SKM-1 (cell line): Measurements from ENCODE around the gene ABCA8.
"Not testable (repeated sequence)": the region's sequence is repeated elsewhere in the genome, so short reads cannot be mapped to it uniquely, and the experiment has no call there.

Source experiments
- DNase-seq: peaks from one replicate; lab custom pipeline; 2025; ENCODE audit not compliant: unreplicated experiment; lab: John Stamatoyannopoulos, UW

The ABCA8 gene

DNA sequence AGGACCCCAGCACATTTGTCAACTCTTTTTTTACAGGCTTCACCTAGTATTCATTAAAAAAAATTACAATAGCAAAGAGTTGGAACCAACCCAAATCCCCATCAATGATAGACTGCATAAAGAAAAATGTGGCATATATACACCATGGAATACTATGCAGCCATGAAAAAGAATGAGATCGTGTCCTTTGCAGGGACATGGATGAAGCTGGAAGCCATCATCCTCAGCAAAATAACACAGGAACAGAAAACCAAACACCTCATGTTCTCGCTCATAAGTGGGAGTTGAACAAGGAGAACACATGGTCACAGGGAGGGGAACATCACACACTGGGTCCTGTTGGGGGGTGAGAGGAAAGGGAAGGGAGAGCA lies 11.4 kb downstream of the ABCA8 start:
- not testable (repeated sequence) for DNase-seq

DNA sequence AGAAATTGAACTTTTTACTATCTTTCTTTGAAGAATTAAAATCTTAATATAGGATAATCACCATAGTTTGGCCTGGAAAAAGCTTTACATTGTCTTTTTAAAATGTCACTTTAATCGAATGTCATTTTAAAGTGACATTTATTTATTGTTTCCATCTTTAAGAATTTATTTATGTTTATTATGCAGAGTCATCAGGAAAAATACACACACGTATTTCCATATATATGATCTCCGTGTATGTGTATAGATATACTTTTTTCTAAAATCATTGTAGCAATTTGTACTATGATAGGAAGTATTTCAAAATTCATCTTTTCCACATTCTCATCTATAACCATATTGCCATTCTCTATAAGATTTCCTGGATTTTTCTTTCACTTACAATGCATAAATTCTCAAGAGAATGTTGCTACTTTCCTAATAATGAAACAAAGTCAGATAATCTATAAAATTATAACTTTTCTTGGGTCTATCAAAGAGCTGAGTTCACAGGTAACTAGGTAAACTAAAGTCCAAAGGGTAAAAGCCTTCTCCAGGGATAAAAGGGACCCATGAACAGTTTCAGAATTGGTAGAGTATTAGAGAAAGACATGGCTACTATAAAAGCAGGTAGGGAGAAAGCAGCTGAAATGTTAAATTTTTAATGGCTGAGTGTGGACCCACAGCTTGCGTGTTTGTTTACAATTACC lies 11.9 kb downstream of the ABCA8 start:
- DNase-seq = no peak

DNA sequence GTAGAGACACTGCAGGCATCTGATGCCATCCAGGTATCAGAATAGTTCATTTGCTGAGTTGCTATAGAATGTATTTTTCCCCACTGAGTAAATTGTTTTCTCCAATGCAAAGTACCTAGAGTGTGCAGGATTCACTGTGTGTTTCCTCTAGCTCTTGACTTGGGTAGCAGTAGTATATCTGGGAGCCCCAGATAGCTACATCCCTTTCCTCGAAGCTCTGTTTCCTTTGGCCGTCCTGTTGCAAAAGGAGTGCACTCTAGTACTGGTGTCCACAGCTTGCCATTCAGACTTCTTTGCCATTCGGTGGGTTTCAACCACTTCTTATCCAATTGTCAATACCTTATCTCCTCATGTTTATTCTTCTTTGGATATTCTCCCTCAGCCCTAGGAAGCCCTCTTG lies 12.8 kb downstream of the ABCA8 start:
- no peak for DNase-seq

DNA sequence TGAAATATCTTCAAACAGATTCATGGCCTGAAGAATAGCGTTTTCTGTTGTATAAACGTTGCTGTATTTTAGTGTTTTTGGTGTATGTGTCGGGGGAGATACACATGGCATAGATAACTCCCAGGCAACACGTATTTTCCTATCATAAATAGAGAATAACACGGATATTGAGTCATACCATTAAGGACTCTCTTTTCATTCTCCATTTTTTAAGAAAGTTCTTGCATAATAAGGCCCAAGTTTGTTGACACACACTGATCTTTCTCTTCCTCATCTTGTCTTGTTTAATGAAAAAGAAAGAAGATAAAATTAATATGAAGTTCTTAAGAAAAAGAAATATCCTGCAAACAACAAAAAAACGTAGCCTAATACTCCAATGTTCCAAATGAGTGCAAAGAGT lies 13.4 kb downstream of the ABCA8 start:
- DNase-seq = no peak

DNA sequence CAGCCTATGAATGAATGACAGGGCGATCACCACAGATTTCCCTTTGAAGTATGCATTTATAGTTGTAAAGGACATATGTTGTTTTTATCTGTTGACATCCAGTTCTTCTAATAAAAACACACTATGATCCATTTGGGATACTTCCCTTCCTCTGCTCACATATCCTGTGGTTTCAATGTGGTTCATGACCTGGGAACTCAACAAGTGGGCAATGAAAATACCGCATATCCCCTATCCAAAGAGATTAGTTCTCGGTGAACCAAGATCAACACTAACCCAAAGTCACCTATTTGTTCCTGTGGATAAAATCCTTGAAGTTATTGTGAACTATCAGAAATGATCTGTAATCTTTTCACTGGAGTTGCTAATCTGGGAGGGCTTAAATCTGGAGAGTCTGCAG lies 16.0 kb downstream of the ABCA8 start:
- DNase-seq = no peak

DNA sequence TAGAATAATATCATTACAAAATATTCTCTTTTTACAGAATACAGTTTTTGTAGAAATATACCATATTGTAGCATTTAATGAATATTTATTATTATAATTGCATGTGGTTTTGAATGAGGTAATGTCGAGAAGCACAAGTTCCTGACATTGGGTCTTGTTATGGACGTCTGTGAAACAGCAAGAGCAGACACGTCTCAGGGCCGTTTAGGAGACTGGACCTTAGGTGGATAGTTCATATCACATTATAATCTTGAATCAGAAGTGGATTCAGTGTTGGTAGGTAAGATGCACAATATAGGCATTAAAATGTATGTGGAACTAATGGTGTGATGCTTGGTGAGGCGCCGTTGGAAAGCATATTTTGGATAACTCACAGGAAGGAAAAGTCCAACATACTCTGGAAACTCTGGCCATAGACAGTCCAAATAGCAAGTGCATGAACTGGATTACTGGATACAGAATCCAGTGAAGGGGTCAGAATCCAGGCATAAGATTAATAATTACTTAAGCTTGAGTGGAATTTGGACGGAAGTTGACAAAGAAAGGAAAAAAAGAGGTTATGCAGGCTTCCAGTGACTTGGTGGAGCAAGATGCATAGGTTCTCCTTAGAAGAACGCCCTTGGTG lies 17.2 kb downstream of the ABCA8 start:
- DNase-seq = no peak

DNA sequence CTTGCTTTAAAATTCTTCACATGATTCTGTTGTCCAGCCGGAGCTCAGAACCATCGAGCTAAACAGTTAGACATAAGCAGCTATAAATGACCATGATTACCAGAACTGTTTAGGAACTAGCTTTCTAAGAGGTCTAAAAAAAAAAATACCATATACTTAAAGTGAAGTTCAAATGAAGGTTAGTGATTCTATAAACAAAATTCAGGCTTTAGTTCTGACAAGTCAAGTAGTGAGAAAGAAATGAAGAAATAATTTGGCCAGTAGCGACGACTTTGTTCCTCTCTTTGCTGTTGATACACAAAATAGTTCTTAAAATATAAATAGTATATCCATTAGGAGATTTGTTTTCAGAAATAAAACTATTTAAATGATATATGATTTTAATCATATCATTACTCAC lies 27.7 kb downstream of the ABCA8 start:
- no peak for DNase-seq

DNA sequence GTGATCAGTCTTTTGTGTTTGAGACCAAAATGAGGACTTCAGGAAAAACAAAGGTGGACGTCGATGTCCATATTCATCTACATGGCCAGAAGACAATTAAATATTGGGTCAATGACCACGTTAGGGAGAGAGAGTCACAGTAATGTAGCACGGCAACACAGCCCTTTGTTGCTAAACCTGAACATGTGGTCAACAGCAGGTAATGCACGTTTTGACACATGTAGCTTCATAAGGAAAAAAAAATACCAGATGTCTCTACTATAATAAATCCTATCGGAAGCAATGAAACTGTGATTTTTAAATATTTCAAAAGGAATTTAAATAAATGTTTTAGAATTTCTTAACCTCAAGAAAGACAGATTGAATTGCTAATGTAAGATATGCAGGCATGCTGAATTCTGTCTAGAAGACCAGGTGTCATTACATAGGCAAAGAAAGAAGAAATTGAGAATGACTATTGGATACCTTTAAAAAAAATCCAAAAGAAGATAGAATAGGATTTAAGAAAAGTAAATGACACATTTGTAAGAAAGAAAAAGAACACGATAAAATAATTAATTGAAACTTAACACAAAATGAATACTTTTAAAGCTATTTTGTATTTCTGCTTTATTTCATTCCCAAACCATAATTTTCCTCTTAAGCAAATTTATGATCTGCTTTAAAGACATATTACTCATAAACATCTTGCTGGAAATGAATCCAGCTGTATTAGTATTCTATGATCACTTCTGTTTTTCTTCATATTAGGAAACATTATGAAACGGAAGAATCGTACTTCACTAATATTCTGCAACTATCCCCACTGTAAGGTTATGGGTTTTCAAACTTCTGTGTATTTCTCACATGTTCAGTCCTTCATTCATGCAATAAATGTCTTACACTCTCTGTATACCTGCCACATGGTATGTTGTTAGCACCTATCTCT lies 30.1 kb downstream of the ABCA8 start:
- no peak for DNase-seq

DNA sequence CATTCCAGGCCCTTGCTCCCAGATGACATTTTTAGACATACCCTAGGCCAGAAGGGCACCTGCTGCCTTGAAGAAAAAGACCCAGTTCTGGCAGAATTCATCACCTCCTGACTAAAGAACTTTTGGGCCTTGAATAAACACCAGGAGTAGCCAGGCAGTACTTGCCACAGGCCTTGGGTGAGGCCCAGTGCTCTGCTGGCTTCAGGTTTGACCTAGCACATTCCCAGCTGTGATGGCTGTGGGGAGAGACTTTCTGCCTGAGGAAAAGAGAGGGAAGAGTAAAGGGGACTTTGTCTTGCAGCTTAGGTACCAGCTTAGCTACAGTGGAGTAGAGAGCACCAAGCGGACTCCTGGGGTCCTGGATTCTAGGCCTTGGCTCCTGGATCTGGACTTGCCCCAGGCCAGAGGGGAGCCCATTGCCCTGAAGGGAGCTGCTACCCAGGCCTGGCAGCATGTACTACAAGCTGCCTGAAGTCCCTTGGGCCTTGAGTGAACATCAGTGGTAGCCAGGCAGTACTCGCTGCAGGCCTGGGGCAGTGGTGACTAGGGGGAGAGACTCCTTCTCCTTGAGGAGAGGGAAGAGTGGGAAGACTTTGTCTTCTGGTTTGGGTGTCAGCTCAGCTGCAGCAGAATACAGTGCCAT lies 44.3 kb downstream of the ABCA8 start:
- no peak for DNase-seq

DNA sequence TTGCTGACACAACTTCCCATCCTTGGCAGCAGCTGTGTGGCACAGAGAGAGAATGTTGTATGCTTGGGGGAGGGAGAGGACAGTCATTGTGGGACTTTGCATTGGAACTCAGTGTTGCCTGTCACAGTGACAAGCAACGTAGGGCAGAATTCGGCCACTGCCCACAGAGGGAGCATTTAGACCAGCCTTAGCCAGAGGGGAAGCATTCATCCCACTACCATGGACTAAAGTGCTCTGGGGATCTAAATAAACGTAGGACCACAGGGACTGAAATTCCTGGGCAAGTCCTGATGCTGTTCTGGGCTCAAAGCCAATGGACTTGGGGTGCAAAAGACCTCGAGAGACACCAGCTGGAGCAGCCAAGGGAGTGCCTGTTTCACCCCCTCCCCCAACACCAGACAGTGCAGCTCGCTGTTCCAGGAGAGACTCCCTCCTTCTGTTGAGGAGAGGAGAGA lies 44.9 kb downstream of the ABCA8 start:
- no peak for DNase-seq

DNA sequence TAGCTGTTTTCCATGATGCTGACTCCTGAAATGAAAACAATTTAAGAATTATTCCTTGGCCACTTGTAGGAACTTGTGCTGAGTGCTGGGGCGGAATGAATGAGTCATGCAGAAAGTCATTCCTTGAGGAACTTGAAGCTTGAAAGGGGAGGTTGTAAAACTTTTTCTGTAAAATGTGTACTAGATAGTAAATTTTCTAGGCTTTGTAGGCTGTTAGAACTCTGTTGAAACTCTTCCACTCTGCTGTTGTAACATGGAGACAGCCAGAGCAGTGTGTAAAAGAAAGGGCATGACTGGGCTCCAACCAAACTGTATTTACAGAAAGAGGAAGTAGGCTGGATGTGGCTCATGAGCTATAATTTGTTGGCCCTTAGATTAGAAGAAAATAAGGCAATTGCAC lies 46.1 kb downstream of the ABCA8 start:
- peak; percentile 96 for DNase-seq

DNA sequence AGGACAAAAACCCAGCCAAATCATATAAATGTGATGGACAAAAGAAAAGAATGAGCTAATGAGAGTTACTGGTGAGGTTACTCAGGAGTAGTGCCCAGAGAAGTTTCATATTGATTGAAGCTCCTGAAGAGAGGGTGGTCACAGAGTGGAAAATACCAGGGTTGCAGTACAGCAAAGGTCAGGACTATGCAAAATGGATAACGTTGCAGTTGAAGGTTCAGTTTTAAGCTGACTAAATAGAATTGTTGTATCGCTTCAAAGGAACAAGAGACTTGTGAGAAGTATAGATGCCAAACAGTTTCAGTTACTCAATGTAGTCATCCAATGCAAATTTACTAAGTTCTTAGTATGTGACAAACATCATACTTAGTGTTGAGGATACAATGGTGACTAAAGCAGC lies 47.1 kb downstream of the ABCA8 start:
- no peak for DNase-seq

DNA sequence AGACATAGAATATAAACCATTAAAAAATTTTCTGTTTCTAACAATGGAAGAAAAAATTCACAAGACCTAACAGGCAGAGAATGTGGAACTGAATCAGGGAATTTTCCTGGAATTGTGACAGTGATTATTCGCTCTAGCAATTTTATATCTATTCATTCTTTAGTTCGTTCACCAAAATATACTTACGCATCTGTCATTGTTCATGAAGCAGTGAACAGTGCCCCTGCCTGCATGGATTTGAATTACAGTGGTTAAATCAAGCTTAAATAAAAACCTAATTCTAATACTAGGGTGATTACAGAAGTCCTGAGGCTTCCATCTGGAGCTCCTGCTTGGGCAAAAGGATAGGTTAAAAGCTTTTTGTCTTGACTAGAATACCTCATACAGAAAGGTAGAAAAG lies 48.6 kb downstream of the ABCA8 start:
- no peak for DNase-seq

DNA sequence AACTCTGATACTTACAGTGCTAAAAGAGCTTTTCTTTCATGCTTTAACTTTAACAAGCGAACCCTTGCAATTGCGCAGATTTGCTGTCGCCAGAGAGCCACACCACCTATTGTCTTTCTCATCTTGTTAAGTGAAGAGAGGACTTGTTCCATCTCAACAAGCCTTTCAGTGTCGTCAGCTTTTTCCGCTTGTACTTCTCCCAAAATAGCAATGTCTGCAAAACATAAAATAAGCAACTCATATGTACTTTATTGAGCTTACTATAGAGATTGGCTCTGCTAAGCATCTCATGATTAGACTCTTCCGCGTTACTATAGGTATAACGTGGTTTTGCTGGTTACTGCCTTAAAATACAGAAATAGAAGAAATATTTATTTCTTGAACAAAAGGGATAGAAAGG lies 51.9 kb downstream of the ABCA8 start:
- no peak for DNase-seq

DNA sequence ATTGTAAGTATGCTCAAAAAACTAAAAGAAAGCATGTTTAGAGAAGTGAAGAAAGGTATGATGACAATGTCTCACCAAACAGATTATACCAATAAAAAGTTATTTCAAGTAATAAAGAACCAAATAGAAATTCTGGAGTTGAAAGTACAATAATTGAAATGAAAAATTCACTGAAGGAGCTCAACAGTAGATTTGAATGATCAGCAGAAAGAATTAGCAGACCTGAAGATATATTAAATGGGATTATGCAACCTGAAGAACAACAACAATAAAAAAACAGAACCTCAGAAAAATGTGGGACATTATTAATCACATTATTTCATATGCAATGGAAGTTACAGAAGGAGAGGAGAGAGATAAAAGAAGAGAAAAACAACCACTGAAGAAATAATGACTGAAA lies 57.6 kb downstream of the ABCA8 start:
- no peak for DNase-seq

DNA sequence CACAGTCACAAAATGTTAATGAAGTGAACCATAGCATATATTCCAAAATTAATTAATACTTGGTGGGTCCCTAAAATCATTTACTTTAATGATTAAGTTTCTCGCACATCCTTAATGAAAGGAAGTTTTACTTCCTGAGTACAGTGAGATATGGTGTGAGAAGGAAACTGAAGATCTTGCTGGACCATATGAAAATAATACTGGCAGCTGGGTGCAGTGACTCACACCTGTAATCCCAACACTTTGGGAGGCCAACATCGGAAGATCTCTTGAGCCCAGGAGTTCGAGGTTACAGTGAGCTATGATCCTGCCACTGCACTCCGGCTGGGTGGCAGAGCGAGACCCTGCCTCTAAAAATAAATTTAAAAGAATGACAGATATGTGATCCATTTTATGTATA lies 62.5 kb downstream of the ABCA8 start:
- DNase-seq = no peak

DNA sequence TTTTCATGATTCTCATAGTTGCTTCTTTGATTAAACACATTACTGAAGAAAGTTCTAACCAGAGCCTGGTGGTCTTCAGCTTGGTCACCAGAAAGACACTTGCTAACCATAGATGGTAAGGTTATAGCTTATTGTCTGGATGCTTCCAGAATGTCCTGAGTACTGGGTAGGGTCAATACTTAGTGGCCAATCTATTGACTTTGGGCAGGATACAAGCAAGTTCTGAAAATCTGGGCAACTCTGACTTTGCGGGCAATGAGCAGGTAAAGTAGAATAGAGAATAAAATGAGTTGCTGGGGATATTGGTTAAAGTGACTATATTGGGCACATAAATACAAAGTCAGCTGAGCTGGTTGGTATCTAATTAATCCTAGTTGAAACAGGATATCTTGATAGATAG lies 63.0 kb downstream of the ABCA8 start:
- DNase-seq = no peak

DNA sequence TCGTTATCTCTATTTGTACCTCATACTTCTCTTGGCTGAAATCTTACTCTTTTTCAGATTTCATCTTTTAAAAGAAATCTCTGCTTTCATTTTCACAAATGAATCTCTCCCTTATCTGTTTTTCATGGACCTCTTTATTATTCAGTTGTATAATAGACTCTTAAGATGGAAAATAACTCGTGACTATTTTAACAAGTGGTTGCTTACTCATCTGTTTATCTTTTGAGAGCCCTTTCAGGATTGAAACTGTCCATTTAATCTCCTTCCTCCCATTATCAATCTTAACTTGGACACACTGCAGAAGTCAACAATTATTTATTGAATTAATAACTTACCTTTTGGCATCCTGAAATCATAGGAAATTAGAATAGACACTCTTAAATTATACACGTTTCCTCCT lies 68.8 kb downstream of the ABCA8 start:
- DNase-seq = no peak

DNA sequence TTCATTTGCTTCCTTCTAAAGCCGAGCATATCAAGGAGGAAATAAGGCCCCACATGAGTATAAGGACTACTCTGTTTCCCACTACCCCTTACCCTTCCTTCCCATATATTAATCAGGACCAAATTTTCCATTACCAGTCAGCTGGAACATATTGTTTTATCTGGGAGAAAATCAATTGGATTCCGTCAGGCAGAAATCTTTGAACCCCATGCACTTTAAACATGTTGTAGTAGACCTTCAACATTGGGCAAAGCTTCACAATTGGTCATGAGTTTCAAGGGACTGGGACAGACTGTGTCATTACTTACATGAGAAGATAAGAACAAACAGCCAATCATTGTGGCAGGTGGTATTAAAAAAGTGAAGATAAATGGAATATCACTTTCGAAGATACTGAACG lies 70.3 kb downstream of the ABCA8 start:
- DNase-seq = no peak

DNA sequence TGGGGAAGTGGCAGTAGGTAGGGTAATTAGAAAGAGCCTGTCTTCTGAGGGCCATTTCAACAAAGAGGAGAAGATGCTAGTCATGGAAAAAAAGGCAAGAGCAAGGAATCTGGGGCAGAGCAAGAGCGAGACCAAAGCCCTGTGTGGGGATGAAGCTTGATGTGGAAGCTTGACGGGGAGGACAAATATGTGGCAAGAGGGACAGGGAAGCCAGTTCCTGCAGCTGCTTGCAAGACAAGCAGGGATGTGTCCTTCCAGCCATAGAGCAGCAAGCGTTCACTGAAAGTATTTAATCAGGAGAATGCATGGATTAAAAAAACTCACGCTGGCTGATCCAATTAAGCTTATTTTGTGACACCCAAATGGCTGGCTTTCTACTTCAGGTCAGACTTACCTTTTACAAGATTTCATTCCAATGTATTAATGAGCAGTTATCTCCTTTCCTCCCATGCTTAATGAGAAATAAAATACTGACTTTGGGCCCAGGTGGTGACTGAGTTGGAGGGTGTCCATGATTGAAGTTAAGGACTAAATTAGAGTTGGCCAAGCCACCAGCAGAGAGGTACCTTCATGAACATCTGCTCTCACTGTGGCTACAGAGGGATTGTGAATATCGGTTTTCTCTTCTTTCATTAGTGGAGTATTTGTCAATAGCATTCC lies 76.8 kb downstream of the ABCA8 start:
- no peak for DNase-seq

DNA sequence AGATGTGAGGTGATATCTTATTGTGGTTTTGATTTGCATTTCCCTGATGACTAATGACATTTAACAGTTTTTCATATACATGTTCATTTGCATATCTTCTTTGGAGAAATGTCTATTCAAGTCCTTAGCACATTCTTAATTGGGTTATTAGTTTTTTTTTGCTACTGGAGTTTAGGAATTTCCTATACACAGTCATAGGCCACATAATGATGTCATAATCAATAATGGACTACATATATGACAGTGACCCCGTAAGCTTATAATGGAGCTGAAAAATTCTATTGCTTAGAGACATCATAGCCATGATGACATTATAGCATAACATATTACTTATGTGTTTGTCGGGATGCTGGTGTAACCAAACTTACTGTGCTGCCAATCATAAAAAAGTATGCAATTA lies 83.7 kb downstream of the ABCA8 start:
- no peak for DNase-seq
